NOMO-1 treated with dmso at 0.1 percent for 144 hours (cell line): ENCODE data around the gene AQP2.

ENCODE experiments used
- DNase-seq: peaks from one replicate; lab custom pipeline; 2025; ENCODE audit not compliant: unreplicated experiment; lab: John Stamatoyannopoulos, UW

The AQP2 gene

GRCh38 chr12:49950273-49951251 lies at the start of gene AQP2:
TSS of gene AQP2 (plus strand) at chr12:49950737. CDS start at chr12:49950831, 94 bp downstream.
- DNase-seq = no peak

GRCh38 chr12:49901026-49901425 lies 49.5 kb upstream of the AQP2 start:
- no peak for DNase-seq

- DNase-seq = no peak
These were observed 48.6 kb upstream of the AQP2 start for GRCh38 chr12:49901986-49902385.

GRCh38 chr12:49902399-49903350 lies 47.9 kb upstream of the AQP2 start:
- no peak for DNase-seq

- no peak for DNase-seq
These were observed 47.2 kb upstream of the AQP2 start for GRCh38 chr12:49903351-49903699.

DNA sequence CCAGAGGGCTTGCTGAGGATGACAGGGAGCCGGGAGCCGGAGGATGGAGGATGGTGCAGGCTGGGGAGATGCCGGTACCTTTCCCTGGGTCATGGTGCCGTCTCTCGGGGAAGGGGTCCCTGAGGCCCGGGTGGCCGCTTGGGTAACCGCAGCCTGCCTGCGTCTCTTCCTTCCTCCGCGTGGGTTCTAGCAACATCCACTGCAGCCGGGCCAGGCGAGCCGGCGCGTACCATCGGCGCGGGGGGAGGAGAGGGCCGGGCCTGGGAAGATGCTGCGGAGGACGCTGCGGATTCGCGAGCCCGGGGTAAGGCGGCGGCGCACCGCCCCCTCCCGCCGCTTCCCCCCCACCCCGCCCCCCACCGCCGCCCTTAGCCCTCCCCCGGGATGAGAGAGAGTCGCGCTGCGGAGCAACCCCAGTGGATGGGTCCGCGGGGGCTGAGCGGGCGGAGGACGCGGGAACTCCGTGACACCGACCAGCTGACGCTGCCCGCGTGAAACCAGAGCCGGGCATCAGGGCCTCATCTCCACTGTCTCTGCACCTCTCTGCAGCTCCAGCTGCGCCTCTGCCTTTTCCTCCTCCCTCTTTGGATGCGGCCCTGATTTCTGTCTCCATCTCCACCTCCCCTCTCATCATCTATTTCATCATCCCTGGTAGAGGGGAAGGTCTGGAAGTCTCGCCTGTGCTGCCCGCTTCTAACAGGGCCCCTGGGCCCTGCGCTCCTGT lies 46.7 kb upstream of the AQP2 start, which contains the start of gene FAIM2:
TSS of gene FAIM2 (minus strand) at position 201 of the 724 bp plus-strand sequence. CDS start at position 93, 108 bp downstream.
- no peak for DNase-seq

GRCh38 chr12:49904601-49905000 lies 45.9 kb upstream of the AQP2 start:
- DNase-seq = no peak

GRCh38 chr12:49905718-49906314 lies 44.7 kb upstream of the AQP2 start:
- no peak for DNase-seq

DNA sequence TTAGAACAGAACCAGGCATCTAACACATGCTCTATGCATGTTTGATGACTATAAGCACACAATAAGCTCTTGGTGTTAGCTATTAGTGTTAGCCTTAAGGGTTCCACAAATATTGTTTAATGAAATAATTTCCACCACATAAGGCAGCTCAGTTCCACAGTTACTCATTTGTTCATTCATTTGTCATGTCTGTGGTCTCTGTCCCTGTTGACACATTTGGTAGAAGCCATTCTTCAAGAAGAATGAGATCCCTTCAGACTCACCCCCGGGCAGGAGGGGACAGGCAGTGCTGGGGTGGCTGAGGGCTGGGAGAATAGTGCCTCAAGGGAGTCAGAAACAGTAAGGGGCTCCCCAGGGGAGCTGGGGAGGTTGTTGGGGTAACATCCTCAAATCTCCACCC lies 43.2 kb upstream of the AQP2 start:
- DNase-seq = no peak

- DNase-seq = no peak
These were observed 41.2 kb upstream of the AQP2 start for GRCh38 chr12:49909356-49909755.

DNA sequence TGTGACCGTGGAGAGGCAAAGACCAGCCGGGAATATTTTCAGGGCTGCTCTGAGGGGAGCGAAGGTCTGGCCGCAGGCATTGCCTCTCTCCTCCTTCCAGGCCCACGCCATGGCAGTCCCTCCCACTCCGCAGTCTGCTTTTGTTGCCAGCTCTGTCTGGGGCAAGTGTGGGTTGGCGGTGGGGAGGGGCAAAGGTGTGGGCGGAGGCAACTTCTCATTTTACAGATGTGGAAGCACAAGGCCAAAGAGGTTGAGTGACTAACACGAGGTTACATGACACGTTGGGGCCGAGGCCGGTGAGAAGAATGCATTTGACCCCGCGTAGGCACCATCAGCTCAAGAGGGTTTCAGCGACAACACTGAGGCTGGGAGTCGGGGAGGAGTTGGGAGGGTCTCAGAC lies 40.7 kb upstream of the AQP2 start:
- DNase-seq = no peak

GRCh38 chr12:49910331-49911212 lies 40.0 kb upstream of the AQP2 start:
- DNase-seq = no peak

DNA sequence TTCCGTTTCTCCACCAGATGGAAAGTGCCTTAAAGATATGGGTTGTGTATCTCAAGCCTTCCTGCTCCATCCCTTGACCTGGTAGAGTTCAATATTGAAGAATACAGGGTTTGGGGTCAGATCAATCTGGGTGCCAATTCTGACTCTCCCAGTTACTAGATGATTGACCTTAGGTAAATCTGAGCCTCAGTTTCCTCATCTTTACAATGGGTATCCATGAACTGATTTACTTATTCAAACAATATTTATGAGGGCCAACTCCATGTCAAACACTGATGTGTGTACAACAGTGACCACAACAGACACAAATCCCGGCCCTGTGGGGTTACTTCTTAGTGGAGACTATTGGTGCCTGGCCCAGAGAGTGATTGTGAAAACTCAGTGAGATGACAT lies 39.3 kb upstream of the AQP2 start:
- DNase-seq = no peak

GRCh38 chr12:49912345-49913255 lies 37.9 kb upstream of the AQP2 start:
- DNase-seq = no peak

- DNase-seq = no peak
These were observed 34.2 kb upstream of the AQP2 start for GRCh38 chr12:49916129-49916919.

DNA sequence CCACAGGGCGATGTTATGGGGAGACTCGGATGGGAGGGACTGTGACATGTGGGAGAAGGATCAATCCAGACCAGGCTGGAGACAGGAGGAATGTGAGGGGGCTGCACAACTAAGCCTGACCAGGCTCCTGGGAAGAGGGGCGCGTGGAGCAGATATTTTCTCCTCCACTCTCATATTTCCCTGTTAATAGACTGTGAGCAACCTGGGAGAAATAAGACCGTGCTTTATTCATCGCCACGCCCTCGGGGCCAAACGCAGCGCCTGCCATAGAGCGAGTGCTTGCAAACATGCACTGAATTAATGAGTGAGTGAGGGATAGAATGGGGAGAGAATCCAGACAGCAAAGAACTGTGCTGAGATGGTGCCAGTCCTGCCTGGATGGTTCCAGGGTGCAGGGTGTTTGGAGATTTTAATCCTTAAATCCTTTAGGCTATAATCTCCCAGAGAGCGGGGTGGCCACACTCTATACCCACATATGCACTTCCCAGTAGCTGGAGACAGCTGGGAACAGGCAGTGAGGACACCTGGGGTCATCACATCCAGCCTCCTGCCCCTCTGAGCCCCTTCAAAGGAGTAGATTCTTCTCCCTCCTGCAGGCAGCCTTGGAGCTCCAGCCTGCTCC lies 33.3 kb upstream of the AQP2 start:
- DNase-seq = no peak

DNA sequence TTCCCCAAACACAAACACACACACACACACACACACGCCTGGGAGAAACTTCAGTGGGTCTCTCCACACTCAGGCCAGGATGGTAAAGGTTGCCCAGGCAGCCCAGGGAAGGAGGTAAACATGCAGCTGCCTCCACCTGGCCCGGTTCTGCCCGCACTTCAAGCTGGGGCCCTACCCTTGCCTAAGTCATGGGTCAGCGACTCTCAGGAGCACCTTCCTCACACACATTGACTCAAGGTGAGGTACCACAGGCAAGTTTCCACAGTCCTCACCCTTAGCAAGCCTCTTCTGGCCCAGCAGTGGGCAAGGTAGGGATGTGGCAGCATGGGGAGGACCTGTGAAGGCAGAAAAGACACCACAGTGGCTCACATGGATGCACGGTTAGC lies 32.8 kb upstream of the AQP2 start:
- DNase-seq = no peak
